ENCODE data around the gene BUB3. TPM values are rescaled to one million over a fixed set of nuclear protein-coding genes. Genes with fewer than 3 reads are reported as not detected.

BUB3 gene
- total and polyA plus RNA-seq, 2 of the 13 experiments (the other 11 are each of a cell fraction or from before 2014, with no cell fraction given), result 174 to 188 TPM

DNA sequence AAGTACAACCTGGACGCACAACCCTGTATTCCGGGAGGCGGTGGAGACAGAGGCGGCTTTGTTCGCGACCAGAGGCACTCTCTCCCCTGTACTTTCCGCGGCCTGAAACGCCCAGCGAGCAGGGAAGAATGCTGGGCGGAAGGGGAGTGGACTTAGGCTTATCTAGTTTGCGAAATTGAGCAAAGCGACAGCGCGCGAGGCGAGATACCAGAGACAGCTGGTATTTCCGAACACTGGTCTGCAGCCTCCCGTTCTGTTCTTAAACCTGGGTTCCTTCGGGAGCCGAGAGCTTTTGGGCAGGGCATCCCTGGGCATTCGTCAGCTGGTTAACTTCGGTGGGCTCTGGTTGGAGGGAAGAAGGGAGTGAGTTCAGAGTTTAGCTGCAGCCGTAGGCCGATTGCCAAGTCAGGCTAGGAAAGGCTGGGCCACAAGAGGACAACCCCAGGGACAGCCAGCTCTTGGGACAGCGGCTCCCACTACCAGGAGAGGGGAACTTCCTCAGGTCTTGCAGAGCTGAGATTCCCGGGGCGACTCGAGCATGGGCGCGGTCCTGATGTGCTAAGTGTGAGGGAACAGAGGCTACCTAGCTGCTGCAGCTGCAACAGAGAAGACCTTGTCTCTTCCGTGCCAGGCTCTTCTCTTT is 14.6 kb upstream of the BUB3 start:
- intact Hi-C loops (cut with micrococcal nuclease; ENCODE audit: unreplicated experiment), result loop anchor here (5.0 kb wide), 1 partner anchor 128 kb away; no protein-coding TSS in a partner anchor
- H3K9me3 ChIP-seq (ENCODE audit: low read length), result no peaks in the 10 kb centered on the region
- CTCF ChIA-PET (ENCODE audit: low intra/inter-chr PET ratio, low total read pairs), result interaction anchor here (1.1 kb wide), 1 partner anchor 420 kb away, joined by 3 read pairs; no protein-coding TSS in a partner anchor
- BruUV-seq (replicated peaks), result no TSS peak
- no peaks in the 10 kb centered on the region for H3K36me3 ChIP-seq (replicated peaks in 1 of 2; ENCODE audit: control insufficient read depth in 1 of 2, insufficient read depth in 2 of 2, low read length in 2 of 2)
- POLR2A ChIA-PET, result interaction anchor here (1.2 to 1.7 kb wide), 4 partner anchors 10 to 104 kb away, joined by 3 to 11 read pairs (median 4); partner anchors contain the start of gene BUB3
- peak; percentile 93 for DNase-seq (ENCODE audit: low spot score)
- ATAC-seq, result peak; percentile 96
- H3K27ac ChIP-seq (ENCODE audit: extremely low read length, insufficient read depth, low read length), result no peak overlapping the region
- no peak overlapping the region for H2AFZ ChIP-seq (ENCODE audit: low read length)
- H3K9ac ChIP-seq (ENCODE audit: insufficient read depth, low read depth, low read length), result peak overlapping the region; percentile 20; the same call in 1 of the 2 replicates
- 4% methylated on average over 26 of the region's 32 CpGs for WGBS (ENCODE audit: low lambda C conversion rate)
- H3K79me2 ChIP-seq (ENCODE audit: insufficient read depth, low read length), result no peaks in the 10 kb centered on the region
- in situ Hi-C loops (cut with HindIII; ENCODE audit: extremely low pct_ligation_motif_present, low pct_unique_long_range_greater_than_20kb), result no loop called here
- H3K4me3 ChIP-seq (replicated peaks in 1 of 3; ENCODE audit: insufficient read depth in 1 of 3, low read depth in 2 of 3, low read length in 3 of 3), result peak overlapping the region; percentile 39 to 69 (median 44)
- peak overlapping the region; percentile 93 for H3K4me2 ChIP-seq (ENCODE audit: low read depth, low read length)
- H3K27me3 ChIP-seq (ENCODE audit: control insufficient read depth in 1 of 2, insufficient read depth in 2 of 2, low read length in 2 of 2), result peaks cover 20 to 88% of the 10 kb centered on the region in 2 experiments; a peak in 4 of 5 replicates
- no peaks in the 10 kb centered on the region for H4K20me1 ChIP-seq (ENCODE audit: insufficient read depth, low read length)
- peak; percentile 89 for FAIRE-seq
- H3K4me1 ChIP-seq (ENCODE audit: insufficient read depth, low read length), result peaks cover 60% of the 10 kb centered on the region
- TF ChIP-seq, protein P1, sequence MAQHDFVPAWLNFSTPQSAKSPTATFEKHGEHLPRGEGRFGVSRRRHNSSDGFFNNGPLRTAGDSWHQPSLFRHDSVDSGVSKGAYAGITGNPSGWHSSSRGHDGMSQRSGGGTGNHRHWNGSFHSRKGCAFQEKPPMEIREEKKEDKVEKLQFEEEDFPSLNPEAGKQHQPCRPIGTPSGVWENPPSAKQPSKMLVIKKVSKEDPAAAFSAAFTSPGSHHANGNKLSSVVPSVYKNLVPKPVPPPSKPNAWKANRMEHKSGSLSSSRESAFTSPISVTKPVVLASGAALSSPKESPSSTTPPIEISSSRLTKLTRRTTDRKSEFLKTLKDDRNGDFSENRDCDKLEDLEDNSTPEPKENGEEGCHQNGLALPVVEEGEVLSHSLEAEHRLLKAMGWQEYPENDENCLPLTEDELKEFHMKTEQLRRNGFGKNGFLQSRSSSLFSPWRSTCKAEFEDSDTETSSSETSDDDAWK (CRISPR knock-in tag; IDR thresholded peaks at IDR 0.05), result no peak
- TF ChIP-seq POLR2AphosphoS2 (IDR thresholded peaks at IDR 0.05; ENCODE audit: low read depth, low read length) (no peak), ZNF34 (CRISPR knock-in tag; IDR thresholded peaks at IDR 0.05; ENCODE audit: borderline replicate concordance) (no peak), ZNF44 (CRISPR knock-in tag; IDR thresholded peaks at IDR 0.05) (no peak), ZMYM3 (CRISPR knock-in tag; IDR thresholded peaks at IDR 0.05) (no peak), ZNF331 (CRISPR knock-in tag; IDR thresholded peaks at IDR 0.05) (peak; percentile 67; the same call in 1 of the 2 replicates), YEATS2 (CRISPR knock-in tag; IDR thresholded peaks at IDR 0.05; ENCODE audit: borderline replicate concordance) (no peak), GFI1 (CRISPR knock-in tag; IDR thresholded peaks at IDR 0.05; ENCODE audit: borderline replicate concordance) (no peak)
- TF ChIP-seq, protein P2, sequence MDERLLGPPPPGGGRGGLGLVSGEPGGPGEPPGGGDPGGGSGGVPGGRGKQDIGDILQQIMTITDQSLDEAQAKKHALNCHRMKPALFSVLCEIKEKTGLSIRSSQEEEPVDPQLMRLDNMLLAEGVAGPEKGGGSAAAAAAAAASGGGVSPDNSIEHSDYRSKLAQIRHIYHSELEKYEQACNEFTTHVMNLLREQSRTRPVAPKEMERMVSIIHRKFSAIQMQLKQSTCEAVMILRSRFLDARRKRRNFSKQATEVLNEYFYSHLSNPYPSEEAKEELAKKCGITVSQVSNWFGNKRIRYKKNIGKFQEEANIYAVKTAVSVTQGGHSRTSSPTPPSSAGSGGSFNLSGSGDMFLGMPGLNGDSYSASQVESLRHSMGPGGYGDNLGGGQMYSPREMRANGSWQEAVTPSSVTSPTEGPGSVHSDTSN (CRISPR knock-in tag; IDR thresholded peaks at IDR 0.05), result no peak
- TF ChIP-seq, protein P3, sequence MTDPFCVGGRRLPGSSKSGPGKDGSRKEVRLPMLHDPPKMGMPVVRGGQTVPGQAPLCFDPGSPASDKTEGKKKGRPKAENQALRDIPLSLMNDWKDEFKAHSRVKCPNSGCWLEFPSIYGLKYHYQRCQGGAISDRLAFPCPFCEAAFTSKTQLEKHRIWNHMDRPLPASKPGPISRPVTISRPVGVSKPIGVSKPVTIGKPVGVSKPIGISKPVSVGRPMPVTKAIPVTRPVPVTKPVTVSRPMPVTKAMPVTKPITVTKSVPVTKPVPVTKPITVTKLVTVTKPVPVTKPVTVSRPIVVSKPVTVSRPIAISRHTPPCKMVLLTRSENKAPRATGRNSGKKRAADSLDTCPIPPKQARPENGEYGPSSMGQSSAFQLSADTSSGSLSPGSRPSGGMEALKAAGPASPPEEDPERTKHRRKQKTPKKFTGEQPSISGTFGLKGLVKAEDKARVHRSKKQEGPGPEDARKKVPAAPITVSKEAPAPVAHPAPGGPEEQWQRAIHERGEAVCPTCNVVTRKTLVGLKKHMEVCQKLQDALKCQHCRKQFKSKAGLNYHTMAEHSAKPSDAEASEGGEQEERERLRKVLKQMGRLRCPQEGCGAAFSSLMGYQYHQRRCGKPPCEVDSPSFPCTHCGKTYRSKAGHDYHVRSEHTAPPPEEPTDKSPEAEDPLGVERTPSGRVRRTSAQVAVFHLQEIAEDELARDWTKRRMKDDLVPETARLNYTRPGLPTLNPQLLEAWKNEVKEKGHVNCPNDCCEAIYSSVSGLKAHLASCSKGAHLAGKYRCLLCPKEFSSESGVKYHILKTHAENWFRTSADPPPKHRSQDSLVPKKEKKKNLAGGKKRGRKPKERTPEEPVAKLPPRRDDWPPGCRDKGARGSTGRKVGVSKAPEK (CRISPR knock-in tag; IDR thresholded peaks at IDR 0.05; ENCODE audit: borderline replicate concordance), result no peak; the same call in 1 of the 2 replicates

Data from HepG2 (cell line).